H1 (cell line): Measurements from ENCODE around the gene PIGL. TPM values are rescaled to one million over a fixed set of nuclear protein-coding genes. Genes with fewer than 3 reads are reported as not detected.

Experiments used
- BCL11A ChIP-seq, 2 experiments: IDR thresholded peaks; one replicate each; pipeline ENCODE4 v1.6.1; 2011; ENCODE audit warnings: low read depth in 2 of 2, low read length in 2 of 2, mild to moderate bottlenecking in 2 of 2
- CBX5 ChIP-seq: fragments of 300-800, 300-1000 bp; sonication (generic); IDR thresholded peaks from 2 replicates; pipeline ENCODE4 v1.7.1; 2016; ENCODE audit warnings: antibody characterized with exemption, low read length, low read depth
- CHD7 ChIP-seq: fragments of 300-600 bp; sonication (generic); IDR thresholded peaks from 2 replicates; pipeline ENCODE4 v1.7.1; 2012; ENCODE audit warnings: low read length, moderate library complexity, mild to moderate bottlenecking, inconsistent platforms; ENCODE audit not compliant: insufficient replicate concordance
- CREB1 ChIP-seq: IDR thresholded peaks from 2 replicates; pipeline ENCODE4 v1.6.1; 2012; ENCODE audit warnings: inconsistent platforms
- EZH2 ChIP-seq: fragments of 200-600 bp; sonication (generic); IDR thresholded peaks from 2 replicates; pipeline ENCODE4 v1.7.1; 2012; ENCODE audit warnings: low read depth, mild to moderate bottlenecking, moderate library complexity, low read length, inconsistent platforms; ENCODE audit not compliant: severe bottlenecking
- GTF2F1 ChIP-seq: IDR thresholded peaks from 2 replicates; pipeline ENCODE4 v1.6.1; 2012; ENCODE audit warnings: low read depth, low read length, improper control_type of control experiment, borderline replicate concordance
- HDAC6 ChIP-seq: IDR thresholded peaks from one replicate; pipeline ENCODE4 v1.7.1; 2012; ENCODE audit warnings: low read depth, mild to moderate bottlenecking, inconsistent platforms, low read length, moderate library complexity
- NANOG ChIP-seq: IDR thresholded peaks from 2 replicates; pipeline ENCODE4 v1.6.1; 2011; ENCODE audit warnings: low read length, low read depth, mild to moderate bottlenecking, inconsistent platforms; ENCODE audit not compliant: insufficient read depth, poor library complexity, severe bottlenecking
- RAD21 ChIP-seq, 2 experiments: IDR thresholded peaks in 1 of 2; conservative IDR thresholded peaks in 1 of 2; 2 replicates each; pipeline ENCODE4 v1.6.1; 2011; ENCODE audit warnings: low read depth in 2 of 2, low read length in 2 of 2, improper control_type of control experiment in 1 of 2, inconsistent platforms in 1 of 2, mild to moderate bottlenecking in 1 of 2, moderate library complexity in 1 of 2
- RBBP5 ChIP-seq: IDR thresholded peaks from 2 replicates; pipeline ENCODE4 v1.7.1; 2012; ENCODE audit warnings: low read depth, mild to moderate bottlenecking, inconsistent platforms, low read length, moderate library complexity, borderline replicate concordance
- polyA plus RNA-seq, 7 experiments: library from polyadenylated mRNA; depleted of rRNA in 3 of 7; stranded (reverse) in 5 of 7; unstranded in 2 of 7; fragments of >200 nt in 5 of 7; fragments of 200-250 nt in 2 of 7; gene quantifications; 1 replicate in 5 of 7; 2 replicates in 1 of 7; 4 replicates in 1 of 7; pipeline versions ENCODE4 v1.2.1 to v1.2.3, GENCODE V29; 2011 to 2013; ENCODE audit warnings: missing spikeins in 2 of 7, mixed read lengths in 2 of 7
- total RNA-seq: library from RNA; stranded (reverse); fragmentation: NEBNext Ultra II Directional; extraction: Animal tissue kit (Norgen Biotek cat#: 25700); gene quantifications from 2 replicates; pipeline ENCODE4 v1.2.1, GENCODE V29; 2021

The PIGL gene
- total and polyA plus RNA-seq, 2 of the 8 experiments (the other 6 are each of a cell fraction or from before 2014, with no cell fraction given) = 28.4 to 30.8 TPM

DNA sequence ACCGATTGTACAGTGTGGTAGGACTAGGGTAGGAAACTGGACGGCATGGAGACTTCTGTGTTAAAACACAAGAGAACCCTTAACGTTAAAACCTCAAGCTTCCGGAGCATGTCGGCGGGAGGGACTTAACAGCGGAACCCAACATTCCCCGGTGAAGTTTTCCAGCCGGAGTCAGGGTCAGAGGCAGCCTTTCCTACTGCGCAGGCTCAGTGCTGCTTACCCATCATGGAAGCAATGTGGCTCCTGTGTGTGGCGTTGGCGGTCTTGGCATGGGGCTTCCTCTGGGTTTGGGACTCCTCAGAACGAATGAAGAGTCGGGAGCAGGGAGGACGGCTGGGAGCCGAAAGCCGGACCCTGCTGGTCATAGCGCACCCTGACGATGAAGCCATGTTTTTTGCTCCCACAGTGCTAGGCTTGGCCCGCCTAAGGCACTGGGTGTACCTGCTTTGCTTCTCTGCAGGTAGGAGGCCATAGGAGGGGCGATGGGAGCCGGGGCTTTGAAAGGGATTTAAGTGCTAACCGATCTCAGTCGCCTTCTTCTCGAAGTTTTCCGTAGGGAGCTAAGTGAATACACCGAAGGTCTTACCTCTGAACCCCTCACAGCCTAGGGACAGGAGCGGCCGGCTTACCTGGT is at the start of gene PIGL (continued):
- TF ChIP-seq CHD7 (no peak), CREB1 (peak; percentile 75), HDAC6 (no peak), CBX5 (no peak), EZH2 (no peak), GTF2F1 (peak; percentile 94), RBBP5 (0 out of 2 replicates have a peak, but pooled peaks have one; percentile 35), BCL11A (IDR thresholded peaks at IDR 0.05; ENCODE audit: low read depth in 2 of 2, low read length in 2 of 2) (no peak), RAD21 (IDR thresholded peaks at IDR 0.05 in 1 of 2, conservative IDR thresholded peaks at IDR 0.05 in 1 of 2; ENCODE audit: low read depth in 2 of 2, low read length in 2 of 2) (no peak), NANOG (no peak)
